ENCODE results near the gene GP1BB.

GP1BB gene

GRCh38 chr22:19743651-19744050 lies 20.3 kb downstream of the GP1BB start:
- no peak for DNase-seq (ENCODE audit: low read depth)
- no peak overlapping the region for H3K4me3 ChIP-seq (ENCODE audit: control insufficient read depth, low read depth, low read length)
- TF ChIP-seq CTCF (conservative IDR thresholded peaks at IDR 0.05; ENCODE audit: control insufficient read depth, insufficient read depth, low read depth, low read length) = no peak

GRCh38 chr22:19744350-19745006 lies 21.1 kb downstream of the GP1BB start:
- TF ChIP-seq CTCF (conservative IDR thresholded peaks at IDR 0.05; ENCODE audit: control insufficient read depth, insufficient read depth, low read depth, low read length) = no peak
- no peak for DNase-seq (ENCODE audit: low read depth)
- no peak overlapping the region for H3K4me3 ChIP-seq (ENCODE audit: control insufficient read depth, low read depth, low read length)

- DNase-seq (ENCODE audit: low read depth) = no peak
- no peak overlapping the region for H3K4me3 ChIP-seq (ENCODE audit: control insufficient read depth, low read depth, low read length)
- no peak for TF ChIP-seq CTCF (conservative IDR thresholded peaks at IDR 0.05; ENCODE audit: control insufficient read depth, insufficient read depth, low read depth, low read length)
These were observed 22.1 kb downstream of the GP1BB start for GRCh38 chr22:19745155-19746101.

GRCh38 chr22:19746726-19747125 lies 23.4 kb downstream of the GP1BB start:
- H3K4me3 ChIP-seq (ENCODE audit: control insufficient read depth, low read depth, low read length) = no peak overlapping the region
- no peak for DNase-seq (ENCODE audit: low read depth)
- TF ChIP-seq CTCF (conservative IDR thresholded peaks at IDR 0.05; ENCODE audit: control insufficient read depth, insufficient read depth, low read depth, low read length) = no peak

- no peak for TF ChIP-seq CTCF (conservative IDR thresholded peaks at IDR 0.05; ENCODE audit: control insufficient read depth, insufficient read depth, low read depth, low read length)
- no peak overlapping the region for H3K4me3 ChIP-seq (ENCODE audit: control insufficient read depth, low read depth, low read length)
- no peak for DNase-seq (ENCODE audit: low read depth)
These were observed 24.2 kb downstream of the GP1BB start for GRCh38 chr22:19747551-19747950.

- no peak for TF ChIP-seq CTCF (conservative IDR thresholded peaks at IDR 0.05; ENCODE audit: control insufficient read depth, insufficient read depth, low read depth, low read length)
- H3K4me3 ChIP-seq (ENCODE audit: control insufficient read depth, low read depth, low read length) = no peak overlapping the region
- no peak for DNase-seq (ENCODE audit: low read depth)
These were observed 24.8 kb downstream of the GP1BB start for GRCh38 chr22:19748139-19748538.

All from fibroblast of mammary gland (primary cell).